Activated CD4-positive, alpha-beta T cell treated with anti-CD3 and anti-CD28 coated beads, Interleukin-2, amount 50 U/mL, for 16 hours (primary cell): ENCODE data around the gene PIGC.

Experiments
- DNase-seq: peaks from one replicate; pipeline ENCODE4 v3.0.0-alpha.2; 2020

PIGC gene

GRCh38 chr1:172443666-172444453 lies at the start of gene PIGC:
Gene PIGC (minus strand): TSS chr1:172444069. CDS start chr1:172442622, 1,447 bp downstream.
- peak; percentile 95 for DNase-seq

GRCh38 chr1:172492421-172492820 lies 48.6 kb upstream of the PIGC start:
- no peak for DNase-seq

- DNase-seq, result no peak
These were observed 46.0 kb upstream of the PIGC start for GRCh38 chr1:172489847-172490246.

GRCh38 chr1:172488393-172488792 lies 44.5 kb upstream of the PIGC start:
- DNase-seq, result no peak

- no peak for DNase-seq
These were observed 43.7 kb upstream of the PIGC start for GRCh38 chr1:172487550-172487949.

- DNase-seq, result no peak
These were observed 43.1 kb upstream of the PIGC start for GRCh38 chr1:172486805-172487454.

GRCh38 chr1:172485626-172486025 lies 41.8 kb upstream of the PIGC start:
- no peak for DNase-seq

- no peak for DNase-seq
These were observed 40.4 kb upstream of the PIGC start for GRCh38 chr1:172484252-172484651.

- no peak for DNase-seq
These were observed 39.6 kb upstream of the PIGC start for GRCh38 chr1:172483448-172483847.

- no peak for DNase-seq
These were observed 38.2 kb upstream of the PIGC start for GRCh38 chr1:172482044-172482443.

GRCh38 chr1:172480431-172480830 lies 36.6 kb upstream of the PIGC start:
- no peak for DNase-seq

GRCh38 chr1:172478485-172478884 lies 34.6 kb upstream of the PIGC start:
- no peak for DNase-seq

GRCh38 chr1:172477741-172478140 lies 33.9 kb upstream of the PIGC start:
- DNase-seq, result no peak

GRCh38 chr1:172477216-172477615 lies 33.3 kb upstream of the PIGC start:
- DNase-seq, result no peak

- no peak for DNase-seq
These were observed 32.4 kb upstream of the PIGC start for GRCh38 chr1:172476218-172476811.

GRCh38 chr1:172473842-172474241 lies 30.0 kb upstream of the PIGC start:
- no peak for DNase-seq

- DNase-seq, result no peak
These were observed 29.4 kb upstream of the PIGC start for GRCh38 chr1:172473302-172473701.

GRCh38 chr1:172472495-172472894 lies 28.6 kb upstream of the PIGC start:
- DNase-seq, result no peak

GRCh38 chr1:172471666-172472065 lies 27.8 kb upstream of the PIGC start:
- DNase-seq, result no peak

- DNase-seq, result no peak
These were observed 26.3 kb upstream of the PIGC start for GRCh38 chr1:172470149-172470548.

GRCh38 chr1:172469717-172470116 lies 25.8 kb upstream of the PIGC start:
- no peak for DNase-seq

- DNase-seq, result no peak
These were observed 24.4 kb upstream of the PIGC start for GRCh38 chr1:172468296-172468695.

GRCh38 chr1:172467446-172467845 lies 23.6 kb upstream of the PIGC start:
- no peak for DNase-seq

GRCh38 chr1:172466795-172467407 lies 23.0 kb upstream of the PIGC start:
- DNase-seq, result no peak
